GM23338 (cell line): ENCODE data around the gene AFF3. TPM values are rescaled to one million over a fixed set of nuclear protein-coding genes. Genes with fewer than 3 reads are reported as not detected.

Source experiments
- CREB1 ChIP-seq: fragments of 250-450 bp; sonication (Bioruptor Pico); IDR thresholded peaks from 2 replicates; pipeline ENCODE4 v1.5.0; 2020; ENCODE audit warnings: low read depth, mild to moderate bottlenecking, moderate library complexity
- CTCF ChIP-seq, 2 experiments: fragments of 200-600 bp in 1 of 2; sonication (generic) in 1 of 2; conservative IDR thresholded peaks; 2 replicates each; pipeline versions ENCODE4 v1.5.1 to v1.6.1; 2016 to 2017; ENCODE audit warnings: antibody characterized with exemption in 2 of 2, low read depth in 2 of 2, mild to moderate bottlenecking in 2 of 2, moderate library complexity in 1 of 2
- ETS1 ChIP-seq: IDR thresholded peaks from 2 replicates; pipeline ENCODE4 v1.6.1; 2016; ENCODE audit warnings: antibody characterized with exemption
- EZH2 ChIP-seq: fragments of 200-600 bp; sonication (generic); IDR thresholded peaks from one replicate; pipeline ENCODE4 v1.8.0; 2017; ENCODE audit warnings: antibody characterized with exemption, mild to moderate bottlenecking, low read depth; ENCODE audit not compliant: unreplicated experiment
- EZH2phosphoT487 ChIP-seq: fragments of 200-600 bp; sonication (generic); IDR thresholded peaks from one replicate; pipeline ENCODE4 v1.8.1; 2018; ENCODE audit warnings: antibody characterized with exemption; ENCODE audit not compliant: unreplicated experiment
- JUNB ChIP-seq: IDR thresholded peaks from one replicate; pipeline ENCODE4 v1.6.1; 2016; ENCODE audit warnings: antibody characterized with exemption; ENCODE audit not compliant: unreplicated experiment
- NANOG ChIP-seq: IDR thresholded peaks from 2 replicates; pipeline ENCODE4 v1.6.1; 2016; ENCODE audit warnings: antibody characterized with exemption, borderline replicate concordance
- POLR2AphosphoS5 ChIP-seq: IDR thresholded peaks from 2 replicates; pipeline ENCODE4 v1.6.1; 2016; ENCODE audit warnings: antibody characterized with exemption, low read depth
- ZNF114 ChIP-seq: fragments of 250-450 bp; sonication (Bioruptor Pico); IDR thresholded peaks from 2 replicates; pipeline ENCODE4 v1.5.0; 2020; ENCODE audit warnings: mild to moderate bottlenecking, moderate library complexity
- ZNF331 ChIP-seq: fragments of 250-450 bp; sonication (Bioruptor Pico); IDR thresholded peaks from 2 replicates; pipeline ENCODE4 v1.5.0; 2020; ENCODE audit warnings: low read depth, mild to moderate bottlenecking, moderate library complexity
- ZNF462 ChIP-seq: fragments of 250-450 bp; sonication (Bioruptor Pico); IDR thresholded peaks from 2 replicates; pipeline ENCODE4 v1.5.0; 2020; ENCODE audit warnings: mild to moderate bottlenecking, moderate library complexity
- polyA plus RNA-seq: library from polyadenylated mRNA; unstranded; fragments of >200 nt; fragmentation: Nextera tagmentation; extraction: Ambion mirVana; gene quantifications from 2 replicates; pipeline ENCODE4 v1.2.1, GENCODE V29; 2016
- total RNA-seq: library from RNA; depleted of rRNA; stranded (reverse); fragments of >200 nt; shearing (Covaris generic); gene quantifications from 2 replicates; pipeline ENCODE4 v1.2.3, GENCODE V29; 2014

AFF3 gene
- total and polyA plus RNA-seq, 2 experiments from 2014 or later: 0.73 to 1.4 TPM

- TF ChIP-seq ZNF462 (no peak), NANOG (no peak), POLR2AphosphoS5 (no peak), EZH2phosphoT487 (no peak), CTCF (conservative IDR thresholded peaks at IDR 0.05; ENCODE audit: low read depth in 2 of 2) (no peak), CREB1 (no peak), ZNF114 (CRISPR knock-in tag) (no peak), EZH2 (no peak), JUNB (no peak), ETS1 (no peak), ZNF331 (no peak)
These were observed 408.2 kb downstream of the AFF3 start (continued) for GRCh38 chr2:99734236-99734635.
